CD14-positive monocyte (primary cell): ENCODE measurements around the gene MOB3B. TPM values are rescaled to one million over a fixed set of nuclear protein-coding genes. Genes with fewer than 3 reads are reported as not detected.
A peak's percentile ranks its signal among the peaks of the same experiment; 100 is the strongest.

Experiments used
- DNase-seq, 3 donors: peaks; one replicate each; pipeline ENCODE4 v3.0.0-alpha.2; 2011 to 2022
- H2AFZ ChIP-seq: 2 replicates; pipeline ENCODE4 v1.6.0; 2012; ENCODE audit warnings: mild to moderate bottlenecking, low read depth, low read length, inconsistent platforms; ENCODE audit not compliant: insufficient read depth, poor library complexity, severe bottlenecking
- H3K27ac ChIP-seq, 2 donors: 1 replicate in 1 of 2; 2 replicates in 1 of 2; pipeline ENCODE4 v1.5.1; 2012 to 2013; ENCODE audit warnings: low read length in 2 of 2, control low read depth in 1 of 2, inconsistent platforms in 1 of 2, low read depth in 1 of 2, mild to moderate bottlenecking in 1 of 2
- H3K27me3 ChIP-seq, 2 donors: one replicate each; pipeline versions ENCODE4 v1.6.0 to v1.6.1; 2011 to 2013; ENCODE audit warnings: low read length in 2 of 2; ENCODE audit not compliant: control insufficient read depth in 2 of 2, insufficient read depth in 2 of 2
- H3K36me3 ChIP-seq, 2 donors: replicated peaks in 1 of 2; 1 replicate in 1 of 2; 2 replicates in 1 of 2; pipeline versions ENCODE4 v1.5.1 to v1.6.1; 2012 to 2013; ENCODE audit warnings: low read length in 2 of 2, control low read depth in 1 of 2, inconsistent platforms in 1 of 2, mild to moderate bottlenecking in 1 of 2; ENCODE audit not compliant: insufficient read depth in 2 of 2, control insufficient read depth in 1 of 2
- H3K4me1 ChIP-seq, 2 donors: 1 replicate in 1 of 2; 2 replicates in 1 of 2; pipeline versions ENCODE4 v1.5.1 to v1.6.1; 2012 to 2013; ENCODE audit warnings: low read length in 2 of 2, control low read depth in 1 of 2, inconsistent platforms in 1 of 2, mild to moderate bottlenecking in 1 of 2, moderate library complexity in 1 of 2; ENCODE audit not compliant: insufficient read depth in 2 of 2, control insufficient read depth in 1 of 2
- H3K4me2 ChIP-seq: replicated peaks from 2 replicates; pipeline ENCODE3; 2012; ENCODE audit warnings: low read length, moderate library complexity, mild to moderate bottlenecking; ENCODE audit not compliant: poor library complexity, severe bottlenecking; ENCODE audit errors: extremely low read depth
- H3K4me3 ChIP-seq, 3 experiments: fragments of 200-600 bp in 1 of 3; sonication (generic) in 1 of 3; replicated peaks in 1 of 3; 1 replicate in 2 of 3; 2 replicates in 1 of 3; pipeline ENCODE4 v1.5.1; 2011 to 2013; ENCODE audit warnings: low read length in 3 of 3, mild to moderate bottlenecking in 3 of 3, control low read depth in 2 of 3, low read depth in 2 of 3, inconsistent platforms in 1 of 3, moderate library complexity in 1 of 3
- H3K79me2 ChIP-seq: 2 replicates; pipeline ENCODE4 v1.6.0; 2012; ENCODE audit warnings: mild to moderate bottlenecking, control low read depth, inconsistent platforms, low read length, moderate library complexity; ENCODE audit not compliant: insufficient read depth
- H3K9ac ChIP-seq: 2 replicates; pipeline ENCODE4 v1.6.0; 2017; ENCODE audit warnings: low read length, mild to moderate bottlenecking; ENCODE audit not compliant: insufficient read depth, poor library complexity, severe bottlenecking
- H3K9me3 ChIP-seq, 2 donors: replicated peaks in 1 of 2; 1 replicate in 1 of 2; 2 replicates in 1 of 2; pipeline versions ENCODE4 v1.5.1 to v1.6.1; 2012 to 2013; ENCODE audit warnings: low read length in 2 of 2, control low read depth in 1 of 2; ENCODE audit not compliant: control insufficient read depth in 1 of 2, insufficient read depth in 1 of 2
- H4K20me1 ChIP-seq: 2 replicates; pipeline ENCODE4 v1.6.0; 2012; ENCODE audit warnings: mild to moderate bottlenecking, low read length, control low read depth, moderate library complexity; ENCODE audit not compliant: insufficient read depth
- H3K27ac Mint-ChIP-seq, 7 donors: one replicate each; pipeline ENCODE4 v1.8.0; 2020; ENCODE audit warnings: mild to moderate bottlenecking in 7 of 7, mixed read lengths in 7 of 7, moderate library complexity in 6 of 7, inconsistent platforms in 2 of 7
- H3K27me3 Mint-ChIP-seq, 3 donors: one replicate each; pipeline ENCODE4 v1.8.0; 2021 to 2022; ENCODE audit warnings: low read depth in 3 of 3, mild to moderate bottlenecking in 3 of 3, mixed read lengths in 3 of 3, moderate library complexity in 3 of 3, inconsistent platforms in 1 of 3
- H3K36me3 Mint-ChIP-seq, 2 donors: one replicate each; pipeline ENCODE4 v1.8.0; 2020; ENCODE audit warnings: mixed read lengths in 2 of 2, inconsistent platforms in 1 of 2, mild to moderate bottlenecking in 1 of 2
- H3K4me1 Mint-ChIP-seq: one replicate; pipeline ENCODE4 v1.8.0; 2020; ENCODE audit warnings: mild to moderate bottlenecking, mixed read lengths
- H3K4me3 Mint-ChIP-seq, 2 donors: one replicate each; pipeline ENCODE4 v1.8.0; 2020; ENCODE audit warnings: mild to moderate bottlenecking in 2 of 2, mixed read lengths in 2 of 2, moderate library complexity in 1 of 2
- H3K9me3 Mint-ChIP-seq, 7 donors: one replicate each; pipeline ENCODE4 v1.8.0; 2020 to 2022; ENCODE audit warnings: mixed read lengths in 7 of 7, mild to moderate bottlenecking in 6 of 7, moderate library complexity in 6 of 7, inconsistent platforms in 2 of 7
- CTCF ChIP-seq: fragments of 200-600 bp; IDR thresholded peaks from one replicate; pipeline ENCODE4 v1.8.0; 2022; ENCODE audit warnings: antibody characterized with exemption, mild to moderate bottlenecking
- WGBS: methylation state at CpG from one replicate; pipeline ENCODE4 v1.1.5; 2013; ENCODE audit warnings: missing lambda C conversion rate; ENCODE audit not compliant: insufficient coverage; 5-methylcytosine and 5-hydroxymethylcytosine counted together
- intact Hi-C, 2 donors: fragments of 100-400 bp; cut with micrococcal nuclease; formaldehyde crosslinking; loops; one replicate each; pipeline versions ENCODE4 v1.15.0 to v1.15.1; 2023
- polyA plus RNA-seq, 3 donors: library from polyadenylated mRNA; depleted of rRNA in 1 of 3; unstranded in 2 of 3; stranded (reverse) in 1 of 3; fragments of 300-500 nt in 2 of 3; fragments of >200 nt in 1 of 3; fragmentation: Illumina TruSeq in 2 of 3; gene quantifications; 1 replicate in 2 of 3; 2 replicates in 1 of 3; pipeline ENCODE4 v1.2.3, GENCODE V29; 2012 to 2021

The MOB3B gene
- polyA plus RNA-seq, 3 donors = 1.2 to 2.2 (median 1.4) TPM

- no peak overlapping the region for H3K27ac Mint-ChIP-seq
Observed at GRCh38 chr9:27505744-27506161, 23.9 kb downstream of the MOB3B start.

DNA sequence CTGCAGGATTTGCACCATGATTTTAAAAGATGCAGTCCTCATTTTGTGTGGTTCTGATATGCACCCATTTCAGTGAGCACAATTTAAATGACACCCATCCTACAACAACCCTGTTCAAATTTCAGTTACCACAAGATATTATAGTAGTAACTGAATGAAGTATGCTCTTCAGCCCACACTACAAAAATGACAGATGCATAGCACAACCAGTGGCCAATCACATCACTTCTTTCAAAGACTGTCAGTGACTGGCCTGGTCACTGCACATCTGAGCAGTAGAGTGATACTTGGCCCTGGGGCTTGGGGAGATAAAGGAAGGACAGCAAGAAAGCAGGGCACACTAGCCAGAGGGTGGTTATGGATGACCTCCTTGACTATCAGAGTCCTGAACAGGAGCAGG is 25.4 kb downstream of the MOB3B start:
- H3K36me3 Mint-ChIP-seq = peaks cover 11% of the 10 kb centered on the region in 2 donors
- H4K20me1 ChIP-seq = no peaks in the 10 kb centered on the region
- TF ChIP-seq CTCF = no peak

More at GRCh38 chr9:27505744-27506161, 23.9 kb downstream of the MOB3B start:
- Histone ChIP-seq H3K4me2 (no peak overlapping the region), H3K27ac (no peak overlapping the region), H3K9ac (no peak overlapping the region), H3K9me3 (no peaks in the 10 kb centered on the region), H4K20me1 (no peaks in the 10 kb centered on the region), H2AFZ (no peak overlapping the region), H3K4me3 (no peak overlapping the region), H3K4me1 (peaks cover 3 to 15% of the 10 kb centered on the region in 2 donors), H3K36me3 (peaks cover 0 to 11% of the 10 kb centered on the region in 2 donors), H3K79me2 (no peaks in the 10 kb centered on the region), H3K27me3 (no peaks in the 10 kb centered on the region)
- intact Hi-C loops = no loop called here
- H3K4me3 Mint-ChIP-seq = no peak overlapping the region
- DNase-seq = no peak
- TF ChIP-seq CTCF = no peak
- 100% methylated on average over 4 of the region's 5 CpGs for WGBS
- peaks cover 0 to 2% (median 0%) of the 10 kb centered on the region in 7 donors for H3K9me3 Mint-ChIP-seq
- H3K4me1 Mint-ChIP-seq = peaks cover 20% of the 10 kb centered on the region
- H3K36me3 Mint-ChIP-seq = peaks cover 16 to 17% of the 10 kb centered on the region in 2 donors
- H3K27me3 Mint-ChIP-seq = peaks cover 0 to 1% (median 0%) of the 10 kb centered on the region in 3 donors

More for the DNA sequence above, 25.4 kb downstream of the MOB3B start:
- H3K9me3 ChIP-seq = no peaks in the 10 kb centered on the region
- no peak for DNase-seq
- peaks cover 10 to 26% of the 10 kb centered on the region in 2 donors for H3K4me1 ChIP-seq
- H3K79me2 ChIP-seq = no peaks in the 10 kb centered on the region
- peaks cover 0 to 8% of the 10 kb centered on the region in 2 donors for H3K36me3 ChIP-seq
- peaks cover 30% of the 10 kb centered on the region for H3K4me1 Mint-ChIP-seq
- peak overlapping the region in 1 of 7 donors; percentile 48 for H3K27ac Mint-ChIP-seq
- no peak overlapping the region for H3K27ac ChIP-seq
- H3K9me3 Mint-ChIP-seq = peaks cover 0 to 2% (median 0%) of the 10 kb centered on the region in 7 donors
- no peak overlapping the region for H3K4me2 ChIP-seq
- H3K4me3 ChIP-seq = no peak overlapping the region
- no peak overlapping the region for H3K4me3 Mint-ChIP-seq
- H2AFZ ChIP-seq = no peak overlapping the region
- H3K27me3 Mint-ChIP-seq = no peaks in the 10 kb centered on the region
- no peaks in the 10 kb centered on the region for H3K27me3 ChIP-seq
- no peak overlapping the region for H3K9ac ChIP-seq
- intact Hi-C loops = no loop called here
